ENCODE measurements around the gene PID1. TPM values are rescaled to one million over a fixed set of nuclear protein-coding genes. Genes with fewer than 3 reads are reported as not detected.

The PID1 gene
- total RNA-seq, 1 experiment from 2014 or later, result not detected

GRCh38 chr2:229159405-229159804 is 111.7 kb downstream of the PID1 start:
- Histone ChIP-seq H3K4me1 (replicated peaks; ENCODE audit: insufficient read depth) (no peaks in the 10 kb centered on the region), H3K9me2 (ENCODE audit: insufficient read depth) (no peaks in the 10 kb centered on the region), H2AFZ (no peak overlapping the region), H3K79me2 (ENCODE audit: low read depth) (no peaks in the 10 kb centered on the region), H4K20me1 (ENCODE audit: insufficient read depth) (no peaks in the 10 kb centered on the region), H3K27me3 (ENCODE audit: insufficient read depth, low read depth) (no peaks in the 10 kb centered on the region), H3K27ac (no peak overlapping the region), H3K4me2 (no peak overlapping the region), H3F3A (ENCODE audit: insufficient read depth, low read depth) (no peaks in the 10 kb centered on the region), H3K4me3 (no peak overlapping the region), H3K36me3 (ENCODE audit: low read depth) (no peaks in the 10 kb centered on the region), H3K9me3 (ENCODE audit: insufficient read depth, low read depth) (no peaks in the 10 kb centered on the region; the same call in 1 of the 2 replicates)
- ChIA-PET POLR2A (ENCODE audit: unreplicated experiment) (no interaction called here), CTCF (interaction anchor here (0.7 kb wide), 1 partner anchor 140 kb away, joined by 3 read pairs; no protein-coding TSS in a partner anchor)
- intact Hi-C loops (cut with micrococcal nuclease; ENCODE audit: unreplicated experiment), result no loop called here
- BruUV-seq (replicated peaks), result no TSS peak
- no peak for DNase-seq
- no peak for TF ChIP-seq CTCF (conservative IDR thresholded peaks at IDR 0.05)

- Histone ChIP-seq H2AFZ (no peak overlapping the region), H3K27me3 (ENCODE audit: insufficient read depth, low read depth) (no peaks in the 10 kb centered on the region), H3K4me3 (no peak overlapping the region), H3K4me2 (no peak overlapping the region), H3K9me2 (ENCODE audit: insufficient read depth) (no peaks in the 10 kb centered on the region), H3F3A (ENCODE audit: insufficient read depth, low read depth) (no peaks in the 10 kb centered on the region), H3K4me1 (replicated peaks; ENCODE audit: insufficient read depth) (no peaks in the 10 kb centered on the region), H3K9me3 (ENCODE audit: insufficient read depth, low read depth) (no peaks in the 10 kb centered on the region; the same call in 1 of the 2 replicates), H3K36me3 (ENCODE audit: low read depth) (no peaks in the 10 kb centered on the region), H4K20me1 (ENCODE audit: insufficient read depth) (no peaks in the 10 kb centered on the region), H3K27ac (no peak overlapping the region), H3K79me2 (ENCODE audit: low read depth) (no peaks in the 10 kb centered on the region)
- intact Hi-C loops (cut with micrococcal nuclease; ENCODE audit: unreplicated experiment), result no loop called here
- TF ChIP-seq EZH2 (IDR thresholded peaks at IDR 0.05; ENCODE audit: low read depth), result no peak
- no peak for TF ChIP-seq CTCF (conservative IDR thresholded peaks at IDR 0.05)
- DNase-seq, result no peak
- no TSS peak for BruUV-seq (replicated peaks)
- POLR2A ChIA-PET (ENCODE audit: unreplicated experiment), result no interaction called here
- CTCF ChIA-PET, result no interaction called here
Measured at GRCh38 chr2:229154381-229154780, 116.7 kb downstream of the PID1 start.

- Histone ChIP-seq H3K27me3 (ENCODE audit: insufficient read depth, low read depth) (no peaks in the 10 kb centered on the region), H3K36me3 (ENCODE audit: low read depth) (no peaks in the 10 kb centered on the region), H3K79me2 (ENCODE audit: low read depth) (no peaks in the 10 kb centered on the region), H3K27ac (no peak overlapping the region), H3K9me3 (ENCODE audit: insufficient read depth, low read depth) (no peaks in the 10 kb centered on the region; the same call in 1 of the 2 replicates), H4K20me1 (ENCODE audit: insufficient read depth) (no peaks in the 10 kb centered on the region), H3F3A (ENCODE audit: insufficient read depth, low read depth) (no peaks in the 10 kb centered on the region), H3K9me2 (ENCODE audit: insufficient read depth) (no peaks in the 10 kb centered on the region), H3K4me2 (no peak overlapping the region), H2AFZ (no peak overlapping the region), H3K4me3 (no peak overlapping the region), H3K4me1 (replicated peaks; ENCODE audit: insufficient read depth) (no peaks in the 10 kb centered on the region)
- no peak for DNase-seq
- CTCF ChIA-PET, result no interaction called here
- intact Hi-C loops (cut with micrococcal nuclease; ENCODE audit: unreplicated experiment), result no loop called here
- no TSS peak for BruUV-seq (replicated peaks)
- TF ChIP-seq EZH2 (IDR thresholded peaks at IDR 0.05; ENCODE audit: low read depth) (no peak), CTCF (conservative IDR thresholded peaks at IDR 0.05) (no peak)
- POLR2A ChIA-PET (ENCODE audit: unreplicated experiment), result no interaction called here
Measured at GRCh38 chr2:229153951-229154350, 117.1 kb downstream of the PID1 start.

All from PC-9 (cell line).